Ovary (tissue), 9 donors: Measurements from ENCODE around the gene PPP2R5C. TPM values are rescaled to one million over a fixed set of nuclear protein-coding genes. Genes with fewer than 3 reads are reported as not detected.

Experiments used
- DNase-seq, 5 donors: peaks; one replicate each; pipeline ENCODE4 v3.0.0-alpha.2; 2019 to 2020
- H3K27ac ChIP-seq, 2 donors: fragments of 200-600 bp; one replicate each; pipeline versions ENCODE4 v1.5.1 to v1.8.0; 2019 to 2022
- H3K27me3 ChIP-seq: fragments of 200-600 bp; one replicate; pipeline ENCODE4 v1.8.0; 2022
- H3K36me3 ChIP-seq: fragments of 200-600 bp; sonication (generic); one replicate; pipeline ENCODE4 v1.5.1; 2019
- H3K4me1 ChIP-seq: one replicate; pipeline ENCODE4 v1.8.1; 2013; ENCODE audit warnings: mild to moderate bottlenecking, moderate library complexity; ENCODE audit not compliant: insufficient read depth
- H3K4me3 ChIP-seq: fragments of 200-600 bp; sonication (generic); one replicate; pipeline ENCODE4 v1.5.1; 2017
- H3K9me3 ChIP-seq, 2 donors: fragments of 200-600 bp in 1 of 2; sonication (generic) in 1 of 2; one replicate each; pipeline versions ENCODE4 v1.5.1 to v1.8.1; 2013 to 2019; ENCODE audit warnings: mild to moderate bottlenecking in 1 of 2, moderate library complexity in 1 of 2
- CTCF ChIP-seq, 3 donors: fragments of 450-650 bp in 2 of 3; fragments of 200-600 bp in 1 of 3; IDR thresholded peaks; one replicate each; pipeline versions ENCODE4 v1.5.1 to v1.8.0; 2016 to 2022; ENCODE audit warnings: antibody characterized with exemption in 3 of 3, mild to moderate bottlenecking in 1 of 3
- EP300 ChIP-seq: sonication (generic); formaldehyde crosslinking; IDR thresholded peaks from one replicate; pipeline ENCODE4 v1.6.1; 2017; ENCODE audit warnings: antibody characterized with exemption
- POLR2A ChIP-seq: fragments of 450-650 bp; IDR thresholded peaks from one replicate; pipeline ENCODE4 v1.6.1; 2017; ENCODE audit warnings: antibody characterized with exemption, mild to moderate bottlenecking, moderate library complexity
- WGBS, 3 donors: extraction: QIAGEN DNeasy Blood & Tissue Kit in 1 of 3; methylation state at CpG; one replicate each; pipeline versions ENCODE4 v1.1.5 to v1.1.7; 2013 to 2017; 5-methylcytosine and 5-hydroxymethylcytosine counted together
- intact Hi-C, 4 donors: fragments of 100-400 bp; cut with DNase I; formaldehyde crosslinking; loops; one replicate each; pipeline versions ENCODE4 v1.11.0 to v1.15.1; 2022 to 2023
- polyA plus RNA-seq, 2 donors: library from polyadenylated mRNA; stranded (reverse); fragments of 200-250 nt in 1 of 2; fragments of 350-450 nt in 1 of 2; fragmentation: Illumina TruSeq in 1 of 2; extraction: RNeasy Lipid Tissue Mini Kit (QIAGEN cat#74804) in 1 of 2; gene quantifications; one replicate each; pipeline ENCODE4 v1.2.3, GENCODE V29; 2013 to 2014
- total RNA-seq, 7 donors: library from RNA; depleted of rRNA in 2 of 7; stranded (reverse); fragments of >200 nt in 2 of 7; fragmentation: NEBNext Ultra II Directional in 3 of 7; extraction: Animal tissue kit (Norgen Biotek cat#: 25700) in 3 of 7; gene quantifications; one replicate each; pipeline versions ENCODE4 v1.1.0 to v1.2.4, GENCODE V29; 2016 to 2023
- donor health status: DM: no; HTN: no; CAD: no; lungs with moderate emphysema.
- donor health status: DM: no; HTN: no; CAD: no.
- donor health status: Bipolar disorder and iron deficiency.
- donor health status: DM: yes; HTN: yes; CAD: no.
- donor health status: DM: no; HTN: no; CAD: no.
- donor health status: DM: yes; HTN: yes; CAD: no.

Gene PPP2R5C
- total and polyA plus RNA-seq, 9 donors = 52.8 to 136 (median 96.6) TPM

- H3K9me3 ChIP-seq = no peaks in the 10 kb centered on the region
- 86 to 91% (median 90%) methylated on average over 8 of the region's 8 CpGs for WGBS, 3 donors
- intact Hi-C loops = loop anchor here in 3 of 4 donors (5.0 to 10.0 kb wide), 5 partner anchors 72 to 315 kb away; partner anchors contain the start of genes DYNC1H1 (in 1 of the 3) and HSP90AA1 (in 1 of the 3)
- DNase-seq = no peak
- H3K4me3 ChIP-seq = no peak overlapping the region
- TF ChIP-seq CTCF (IDR thresholded peaks at IDR 0.05) = no peak
- no peaks in the 10 kb centered on the region for H3K4me1 ChIP-seq
- H3K27ac ChIP-seq = no peak overlapping the region
- H3K27me3 ChIP-seq = no peaks in the 10 kb centered on the region
- H3K36me3 ChIP-seq = no peaks in the 10 kb centered on the region
These were observed 11.3 kb downstream of the PPP2R5C start for GRCh38 chr14:101772770-101773169.

- Histone ChIP-seq H3K36me3 (no peaks in the 10 kb centered on the region), H3K9me3 (no peaks in the 10 kb centered on the region), H3K4me3 (no peak overlapping the region), H3K4me1 (no peaks in the 10 kb centered on the region), H3K27me3 (no peaks in the 10 kb centered on the region), H3K27ac (no peak overlapping the region)
- WGBS, 3 donors = 89 to 93% (median 93%) methylated on average over 2 of the region's 2 CpGs
- intact Hi-C loops = loop anchor here in 3 of 4 donors (5.0 to 10.0 kb wide), 5 partner anchors 71 to 314 kb away; partner anchors contain the start of genes DYNC1H1 (in 1 of the 3) and HSP90AA1 (in 1 of the 3)
- no peak for DNase-seq
- TF ChIP-seq EP300 (no peak), POLR2A (no peak), CTCF (IDR thresholded peaks at IDR 0.05) (no peak)
These were observed 11.9 kb downstream of the PPP2R5C start for GRCh38 chr14:101773378-101773777.

DNA sequence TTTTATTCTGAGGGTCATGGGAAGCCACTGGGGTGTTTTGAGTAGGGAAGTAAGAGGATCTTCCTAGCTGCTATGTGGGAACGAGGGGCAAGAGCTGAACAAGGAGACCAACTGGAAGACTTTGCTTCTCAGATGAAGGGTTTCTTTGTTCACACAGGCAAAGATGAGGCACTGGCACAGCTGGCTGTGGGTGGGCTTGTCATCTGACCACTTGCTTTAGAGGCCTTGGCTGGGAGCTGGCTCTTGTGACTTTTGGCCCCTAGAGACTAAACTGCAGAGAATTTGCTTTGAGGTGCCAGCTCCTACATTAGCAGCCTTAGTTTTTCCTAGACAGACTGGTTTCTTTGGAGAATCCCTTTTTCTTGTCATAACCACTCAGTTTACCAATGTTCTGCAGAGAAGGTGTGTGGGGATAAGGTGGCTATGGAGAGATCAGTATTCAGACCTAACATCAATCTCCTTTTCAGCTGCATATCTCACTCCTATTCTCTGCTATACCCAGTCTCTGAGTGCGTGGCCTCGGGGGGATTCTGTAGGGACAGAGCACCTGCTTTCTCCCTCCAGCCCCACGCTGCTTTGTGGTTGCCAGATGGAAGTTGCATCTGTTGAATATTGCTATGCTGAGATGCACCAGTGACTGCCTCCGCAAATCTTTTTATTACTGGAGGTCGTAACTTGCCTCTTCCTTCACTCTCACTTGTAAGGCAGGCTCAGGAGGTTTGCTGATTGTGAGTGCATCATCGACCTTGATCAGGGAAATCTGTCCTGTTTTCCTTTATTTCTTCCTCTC lies 12.7 kb downstream of the PPP2R5C start:
- no peaks in the 10 kb centered on the region for H3K9me3 ChIP-seq
- intact Hi-C loops = loop anchor here in 3 of 4 donors (5.0 to 10.0 kb wide), 5 partner anchors 71 to 313 kb away; partner anchors contain the start of genes DYNC1H1 (in 1 of the 3) and HSP90AA1 (in 1 of the 3)

GRCh38 chr14:101774814-101775213 lies 13.3 kb downstream of the PPP2R5C start:
- WGBS, 3 donors = 49 to 73% (median 51%) methylated on average over 8 of the region's 8 CpGs
- no peak for TF ChIP-seq POLR2A
- TF ChIP-seq CTCF (IDR thresholded peaks at IDR 0.05) = no peak
- no peak for TF ChIP-seq EP300
- Histone ChIP-seq H3K36me3 (no peaks in the 10 kb centered on the region), H3K4me3 (no peak overlapping the region), H3K27me3 (no peaks in the 10 kb centered on the region), H3K9me3 (no peaks in the 10 kb centered on the region), H3K27ac (no peak overlapping the region), H3K4me1 (no peaks in the 10 kb centered on the region)
- intact Hi-C loops = loop anchor here in 3 of 4 donors (5.0 to 10.0 kb wide), 5 partner anchors 70 to 312 kb away; partner anchors contain the start of genes DYNC1H1 (in 1 of the 3) and HSP90AA1 (in 1 of the 3)
- DNase-seq = no peak

More for the DNA sequence above, 12.7 kb downstream of the PPP2R5C start:
- TF ChIP-seq CTCF (IDR thresholded peaks at IDR 0.05) = no peak
- WGBS, 3 donors = 72 to 81% (median 76%) methylated on average over 7 of the region's 7 CpGs
- no peak overlapping the region for H3K4me3 ChIP-seq
- H3K4me1 ChIP-seq = no peaks in the 10 kb centered on the region
- no peak overlapping the region for H3K27ac ChIP-seq
- H3K36me3 ChIP-seq = no peaks in the 10 kb centered on the region
- DNase-seq = no peak
- H3K27me3 ChIP-seq = no peaks in the 10 kb centered on the region
